ENCODE results near the gene B4GALT5. TPM values are rescaled to one million over a fixed set of nuclear protein-coding genes. Genes with fewer than 3 reads are reported as not detected.

The B4GALT5 gene
- total RNA-seq, 4 donors from 2014 or later = 4.2 to 10.3 (median 7.1) TPM

GRCh38 chr20:49715466-49715865 is 1.8 kb upstream of the B4GALT5 start:
- DNase-seq (ENCODE audit: low spot score in 2 of 2) = peak in 1 of 2 donors; percentile 53
- TF ChIP-seq CTCF (IDR thresholded peaks at IDR 0.05) (no peak), POLR2A (IDR thresholded peaks at IDR 0.05) (no peak)
- 90 to 93% methylated on average over 7 of the region's 7 CpGs for WGBS, 2 donors
- no peak overlapping the region for H3K4me3 ChIP-seq (ENCODE audit: low read depth, poor library complexity, severe bottlenecking)
- intact Hi-C loops (cut with DNase I; ENCODE audit: low total_unique reads) = no loop called here

- WGBS, 2 donors = 0% methylated on average over 38 to 47 of the region's 71 CpGs
- intact Hi-C loops (cut with DNase I; ENCODE audit: low total_unique reads) = no loop called here
- H3K4me3 ChIP-seq (ENCODE audit: low read depth, poor library complexity, severe bottlenecking) = peak overlapping the region; percentile 90
- DNase-seq (ENCODE audit: low spot score in 2 of 2) = peak in 1 of 2 donors; percentile 89
- TF ChIP-seq POLR2A (IDR thresholded peaks at IDR 0.05) = no peak
- no peak for TF ChIP-seq CTCF (IDR thresholded peaks at IDR 0.05)
These were observed 504 bp downstream of the B4GALT5 start for GRCh38 chr20:49712996-49713752.

- TF ChIP-seq POLR2A (IDR thresholded peaks at IDR 0.05) (no peak), CTCF (IDR thresholded peaks at IDR 0.05) (no peak)
- DNase-seq (ENCODE audit: low spot score in 2 of 2) = no peak
- peak overlapping the region; percentile 90 for H3K4me3 ChIP-seq (ENCODE audit: low read depth, poor library complexity, severe bottlenecking)
- WGBS, 2 donors = 3 to 5% methylated on average over 6 of the region's 6 CpGs
- intact Hi-C loops (cut with DNase I; ENCODE audit: low total_unique reads) = no loop called here
These were observed 1.1 kb downstream of the B4GALT5 start for GRCh38 chr20:49712646-49712995.

- DNase-seq (ENCODE audit: low spot score in 2 of 2) = no peak
- TF ChIP-seq CTCF (IDR thresholded peaks at IDR 0.05) (no peak), POLR2A (IDR thresholded peaks at IDR 0.05) (no peak)
- intact Hi-C loops (cut with DNase I; ENCODE audit: low total_unique reads) = no loop called here
- 59 to 63% methylated on average over 4 of the region's 4 CpGs for WGBS, 2 donors
- no peak overlapping the region for H3K4me3 ChIP-seq (ENCODE audit: low read depth, poor library complexity, severe bottlenecking)
These were observed 1.6 kb downstream of the B4GALT5 start for GRCh38 chr20:49712118-49712517.

- no peak for DNase-seq (ENCODE audit: low spot score in 2 of 2)
- TF ChIP-seq CTCF (IDR thresholded peaks at IDR 0.05) (no peak), POLR2A (IDR thresholded peaks at IDR 0.05) (no peak)
- WGBS, 2 donors = 40 to 42% methylated on average over 3 of the region's 3 CpGs
- intact Hi-C loops (cut with DNase I; ENCODE audit: low total_unique reads) = no loop called here
- H3K4me3 ChIP-seq (ENCODE audit: low read depth, poor library complexity, severe bottlenecking) = no peak overlapping the region
These were observed 2.1 kb downstream of the B4GALT5 start for GRCh38 chr20:49711667-49711987.

Measured in lower leg skin (tissue), 4 donors.